B cell (primary cell): ENCODE results near the gene SDK1. TPM values are rescaled to one million over a fixed set of nuclear protein-coding genes. Genes with fewer than 3 reads are reported as not detected.

ENCODE experiments used
- ATAC-seq: fragments of 200-7000 bp; cut with Tn5 transposase; one replicate; pipeline ENCODE4 v1.10.0; 2021; ENCODE audit warnings: low read depth, mild to moderate bottlenecking, moderate number of reproducible peaks, moderate library complexity
- CTCF ChIA-PET: fragments of 350-600 bp; sonication (Branson Sonifier 250); formaldehyde crosslinking; loops from one replicate; lab custom pipeline; 2021; ENCODE audit warnings: antibody characterized with exemption, inconsistent platforms; lab: Charles Lee
- POLR2A ChIA-PET: fragments of 350-600 bp; sonication (Branson Sonifier 250); formaldehyde crosslinking; loops from one replicate; lab custom pipeline; 2021; ENCODE audit warnings: antibody characterized with exemption; lab: Charles Lee
- DNase-seq: peaks from one replicate; pipeline ENCODE4 v3.0.0; 2013
- H2AFZ ChIP-seq: 2 replicates; pipeline ENCODE4 v1.6.1; 2012; ENCODE audit warnings: mild to moderate bottlenecking, low read depth, low read length; ENCODE audit not compliant: insufficient read depth, poor library complexity, severe bottlenecking
- H3K27ac ChIP-seq, 2 donors: 1 replicate in 1 of 2; 2 replicates in 1 of 2; pipeline ENCODE4 v1.5.1; 2012 to 2013; ENCODE audit warnings: low read length in 2 of 2, mild to moderate bottlenecking in 2 of 2, moderate library complexity in 1 of 2
- H3K27me3 ChIP-seq, 4 experiments: fragments of 200-600 bp in 1 of 4; sonication (generic) in 1 of 4; replicated peaks in 1 of 4; 1 replicate in 2 of 4; 2 replicates in 2 of 4; pipeline versions ENCODE4 v1.6.1 to v1.7.0; 2013 to 2016; ENCODE audit warnings: low read length in 3 of 4, mild to moderate bottlenecking in 2 of 4, mixed read lengths in 1 of 4, moderate library complexity in 1 of 4; ENCODE audit not compliant: insufficient read depth in 4 of 4, control insufficient read depth in 3 of 4; ENCODE audit errors: control extremely low read depth in 1 of 4
- H3K36me3 ChIP-seq, 2 experiments: replicated peaks in 1 of 2; 1 replicate in 1 of 2; 2 replicates in 1 of 2; pipeline versions ENCODE4 v1.6.1 to v1.7.1; 2013; ENCODE audit warnings: low read length in 1 of 2; ENCODE audit not compliant: insufficient read depth in 2 of 2, control insufficient read depth in 1 of 2; ENCODE audit errors: control extremely low read depth in 1 of 2, extremely low read depth in 1 of 2
- H3K4me1 ChIP-seq, 2 donors: fragments of 200-600 bp in 1 of 2; sonication (generic) in 1 of 2; 1 replicate in 1 of 2; 2 replicates in 1 of 2; pipeline versions ENCODE4 v1.5.1 to v1.6.1; 2013 to 2017; ENCODE audit warnings: low read length in 2 of 2; ENCODE audit not compliant: control insufficient read depth in 2 of 2, insufficient read depth in 2 of 2
- H3K4me2 ChIP-seq: replicated peaks from 2 replicates; pipeline ENCODE3; 2012; ENCODE audit warnings: mild to moderate bottlenecking, low read depth, low read length; ENCODE audit not compliant: poor library complexity, severe bottlenecking
- H3K4me3 ChIP-seq, 5 experiments: fragments of 200-600 bp in 1 of 5; sonication (generic) in 1 of 5; 1 replicate in 3 of 5; 2 replicates in 2 of 5; pipeline versions ENCODE4 v1.5.1 to v1.7.0; 2011 to 2016; ENCODE audit warnings: low read length in 4 of 5, mild to moderate bottlenecking in 4 of 5, low read depth in 2 of 5, control low read depth in 1 of 5, moderate library complexity in 1 of 5; ENCODE audit not compliant: insufficient read depth in 1 of 5; ENCODE audit errors: control extremely low read depth in 1 of 5, extremely low read depth in 1 of 5
- H3K79me2 ChIP-seq: fragments of 200-600 bp; sonication (generic); one replicate; pipeline ENCODE4 v1.6.0; 2016; ENCODE audit warnings: low read length; ENCODE audit not compliant: control insufficient read depth, insufficient read depth
- H3K9ac ChIP-seq: fragments of 200-600 bp; sonication (generic); 2 replicates; pipeline ENCODE4 v1.6.1; 2017; ENCODE audit warnings: mild to moderate bottlenecking, low read length, moderate library complexity
- H3K9me3 ChIP-seq, 3 donors: one replicate each; pipeline versions ENCODE4 v1.6.1 to v1.7.1; 2013; ENCODE audit warnings: low read length in 2 of 3; ENCODE audit not compliant: control insufficient read depth in 2 of 3, insufficient read depth in 1 of 3; ENCODE audit errors: control extremely low read depth in 1 of 3
- H4K20me1 ChIP-seq: 2 replicates; pipeline ENCODE4 v1.6.0; 2012; ENCODE audit warnings: mild to moderate bottlenecking, low read length; ENCODE audit not compliant: insufficient read depth, control insufficient read depth, poor library complexity, severe bottlenecking
- H3K27ac Mint-ChIP-seq: one replicate; pipeline ENCODE4 v1.8.0; 2021; ENCODE audit warnings: mixed read lengths
- H3K27me3 Mint-ChIP-seq: one replicate; pipeline ENCODE4 v1.8.0; 2021; ENCODE audit warnings: mixed read lengths
- H3K4me1 Mint-ChIP-seq: one replicate; pipeline ENCODE4 v1.8.0; 2021; ENCODE audit warnings: mixed read lengths
- H3K4me3 Mint-ChIP-seq: one replicate; pipeline ENCODE4 v1.8.0; 2021; ENCODE audit warnings: mixed read lengths
- H3K9me3 Mint-ChIP-seq: one replicate; pipeline ENCODE4 v1.8.0; 2022; ENCODE audit warnings: mixed read lengths; ENCODE audit not compliant: insufficient read depth
- CTCF ChIP-seq: fragments of 200-600 bp; IDR thresholded peaks from one replicate; pipeline ENCODE4 v1.8.0; 2022; ENCODE audit warnings: antibody characterized with exemption, mild to moderate bottlenecking
- EZH2 ChIP-seq: IDR thresholded peaks from 2 replicates; pipeline ENCODE4 v1.6.1; 2012; ENCODE audit warnings: borderline replicate concordance, low read depth, mild to moderate bottlenecking, moderate library complexity, low read length; ENCODE audit not compliant: insufficient read depth, poor library complexity, severe bottlenecking
- WGBS: methylation state at CpG from one replicate; pipeline ENCODE4 v1.1.5; 2013; ENCODE audit warnings: missing lambda C conversion rate; ENCODE audit not compliant: insufficient coverage; 5-methylcytosine and 5-hydroxymethylcytosine counted together
- intact Hi-C: fragments of 100-400 bp; cut with micrococcal nuclease; formaldehyde crosslinking; loops from one replicate; pipeline ENCODE4 v1.10.0; 2022
- polyA plus RNA-seq: library from polyadenylated mRNA; depleted of rRNA; stranded (reverse); fragments of >200 nt; gene quantifications from 2 replicates; pipeline ENCODE4 v1.2.3, GENCODE V29; 2012
- total RNA-seq, 2 donors: library from RNA; stranded (reverse); fragments of 120-200 nt in 1 of 2; gene quantifications; 1 replicate in 1 of 2; 2 replicates in 1 of 2; pipeline versions ENCODE4 v1.2.3 to v1.2.4, GENCODE V29; 2013 to 2022

SDK1 gene
- total and polyA plus RNA-seq, 2 donors (not counting 1 experiment from before 2014, with no cell fraction given) = 0.73 to 2.0 TPM

GRCh38 chr7:3469641-3470040, 168.6 kb downstream of the SDK1 start:
- no peaks in the 10 kb centered on the region for H3K36me3 ChIP-seq
- Mint-ChIP-seq H3K4me1 (no peaks in the 10 kb centered on the region), H3K27ac (no peak overlapping the region), H3K4me3 (no peak overlapping the region), H3K9me3 (no peaks in the 10 kb centered on the region), H3K27me3 (peaks cover 8% of the 10 kb centered on the region)
- CTCF ChIA-PET = no interaction called here
- no peak overlapping the region for H2AFZ ChIP-seq
- no peaks in the 10 kb centered on the region for H3K4me1 ChIP-seq
- H3K27me3 ChIP-seq = peaks cover 0 to 4% (median 2%) of the 10 kb centered on the region in 4 experiments
- DNase-seq (no peak), ATAC-seq (no peak)
- H3K9ac ChIP-seq = no peak overlapping the region
- intact Hi-C loops = no loop called here
- POLR2A ChIA-PET = no interaction called here
- H3K9me3 ChIP-seq = no peaks in the 10 kb centered on the region
- H3K79me2 ChIP-seq = no peaks in the 10 kb centered on the region
- H3K4me2 ChIP-seq = no peak overlapping the region
- H3K4me3 ChIP-seq = no peak overlapping the region
- no peaks in the 10 kb centered on the region for H4K20me1 ChIP-seq
- no peak overlapping the region for H3K27ac ChIP-seq
- TF ChIP-seq EZH2 (no peak), CTCF (no peak)
- no CpG with 5 or more reads among the region's 3 CpGs for WGBS

- TF ChIP-seq EZH2 = no peak
- no peaks in the 10 kb centered on the region for H3K9me3 Mint-ChIP-seq
- H3K27ac Mint-ChIP-seq = no peak overlapping the region
- peaks cover 4% of the 10 kb centered on the region for H3K4me1 Mint-ChIP-seq
- H3K4me2 ChIP-seq = no peak overlapping the region
- ATAC-seq = no peak
- no peak overlapping the region for H3K9ac ChIP-seq
- H4K20me1 ChIP-seq = no peaks in the 10 kb centered on the region
- H3K4me1 ChIP-seq = no peaks in the 10 kb centered on the region
- H3K27me3 Mint-ChIP-seq = peaks cover 5% of the 10 kb centered on the region
- CTCF ChIA-PET = interaction anchor here (1.3 kb wide), 2 partner anchors 193 to 415 kb away, joined by 3 to 4 read pairs; no protein-coding TSS in a partner anchor
- no peaks in the 10 kb centered on the region for H3K36me3 ChIP-seq
- H3K4me3 Mint-ChIP-seq = no peak overlapping the region
- WGBS = 95% methylated on average over 15 of the region's 15 CpGs
- no peak overlapping the region for H3K27ac ChIP-seq
- no peak overlapping the region for H2AFZ ChIP-seq
- intact Hi-C loops = no loop called here
- DNase-seq = no peak
- H3K9me3 ChIP-seq = no peaks in the 10 kb centered on the region
- H3K27me3 ChIP-seq = no peaks in the 10 kb centered on the region
- no peak overlapping the region for H3K4me3 ChIP-seq
- no peaks in the 10 kb centered on the region for H3K79me2 ChIP-seq
- POLR2A ChIA-PET = interaction anchor here (0.7 kb wide), 1 partner anchor 117 kb away, joined by 8 read pairs; no protein-coding TSS in a partner anchor
Measured at GRCh38 chr7:3480197-3480596, 179.1 kb downstream of the SDK1 start.
